IPS DF 6.9 (cell line): ENCODE results near the gene PABPC1L2A.
"Not testable (repeated sequence)": the region's sequence is repeated elsewhere in the genome, so short reads cannot be mapped to it uniquely, and the experiment has no call there.

Source experiments
- DNase-seq: peaks from one replicate; pipeline ENCODE4 v3.0.0-alpha.2; 2013; ENCODE audit warnings: low read depth, low spot score
- H3K27ac ChIP-seq: one replicate; pipeline ENCODE4 v1.5.1; 2013; ENCODE audit warnings: low read length, control low read depth
- H3K27me3 ChIP-seq: 2 replicates; pipeline ENCODE4 v1.6.1; 2013; ENCODE audit warnings: mild to moderate bottlenecking, low read length; ENCODE audit not compliant: control insufficient read depth, insufficient read depth
- H3K36me3 ChIP-seq: 2 replicates; pipeline ENCODE4 v1.6.1; 2013; ENCODE audit warnings: low read length; ENCODE audit not compliant: control insufficient read depth, insufficient read depth
- H3K4me1 ChIP-seq: 2 replicates; pipeline ENCODE4 v1.6.1; 2013; ENCODE audit warnings: low read length; ENCODE audit not compliant: control insufficient read depth, insufficient read depth
- H3K4me3 ChIP-seq: 2 replicates; pipeline ENCODE4 v1.5.1; 2013; ENCODE audit warnings: mild to moderate bottlenecking, low read length
- H3K9me3 ChIP-seq: 2 replicates; pipeline ENCODE4 v1.6.1; 2013; ENCODE audit warnings: low read length, inconsistent platforms; ENCODE audit not compliant: control insufficient read depth, insufficient read depth
- WGBS: extraction: QIAGEN DNeasy Blood & Tissue Kit; methylation state at CpG from one replicate; pipeline ENCODE4 v1.1.7; 2013; ENCODE audit warnings: mixed read lengths, missing lambda C conversion rate; ENCODE audit not compliant: insufficient read length, insufficient coverage; 5-methylcytosine and 5-hydroxymethylcytosine counted together

Gene PABPC1L2A

DNA sequence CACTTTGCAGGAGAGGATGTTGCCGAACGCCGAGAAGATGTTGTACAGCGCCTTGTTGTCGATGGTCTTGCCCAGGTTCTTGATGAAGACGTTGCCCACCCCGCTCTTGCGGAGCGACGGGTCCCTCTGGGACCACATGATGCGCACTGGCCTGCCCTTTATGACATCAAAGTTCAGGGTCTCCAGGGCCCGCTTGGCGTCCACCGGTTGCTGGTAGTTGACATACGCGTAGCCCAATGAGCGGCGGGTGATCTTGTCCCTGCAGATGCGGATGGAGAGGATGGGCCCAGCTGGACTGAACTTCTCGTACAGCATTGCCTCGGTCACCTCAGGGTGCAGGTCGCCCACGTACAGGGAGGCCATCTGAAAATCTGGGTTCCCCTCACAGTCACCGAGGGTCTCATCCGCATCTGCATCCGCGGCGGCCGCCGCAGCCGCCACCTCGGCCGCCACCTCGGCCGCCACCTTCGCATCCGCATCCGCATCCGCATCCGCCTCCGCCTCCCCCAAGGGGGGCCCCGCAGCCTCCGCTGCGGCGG is at the start of gene PABPC1L2A:
Gene PABPC1L2A, minus strand, starts transcription at position 489 of the 539 bp plus-strand sequence. Its CDS starts 126 bp downstream, at position 363.
- H3K4me1 ChIP-seq, H3K4me3 ChIP-seq, DNase-seq, H3K9me3 ChIP-seq, H3K27me3 ChIP-seq, H3K36me3 ChIP-seq, H3K27ac ChIP-seq: not testable (repeated sequence)
- no CpG with 5 or more reads among the region's 45 CpGs for WGBS

DNA sequence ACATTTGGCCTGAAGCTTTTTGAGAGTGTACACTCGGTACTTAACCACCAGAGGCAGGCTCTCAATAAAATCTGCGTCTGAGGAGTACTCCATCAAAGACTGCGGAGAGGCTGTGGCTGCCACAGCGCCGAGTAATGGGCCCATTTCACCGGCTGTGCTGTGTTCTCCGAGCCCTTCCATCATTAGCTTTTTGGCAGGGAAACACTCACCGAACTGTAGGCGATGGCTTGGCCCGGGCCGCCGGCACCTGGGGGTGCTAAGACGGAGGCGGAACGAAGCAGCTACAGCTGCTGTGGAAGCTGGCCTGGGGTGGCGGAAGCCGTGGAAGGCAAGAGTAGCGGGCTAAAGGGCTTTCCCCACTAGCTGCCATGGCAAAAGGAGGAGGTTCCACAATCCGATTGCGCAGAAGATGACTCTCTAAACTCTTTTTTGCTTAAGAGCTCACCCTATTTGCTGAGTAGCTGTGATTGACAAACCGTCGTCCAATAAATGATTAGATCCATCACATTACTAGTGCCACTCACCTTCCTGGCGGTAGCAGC is 48.5 kb upstream of the PABPC1L2A start:
- WGBS: no CpG with 5 or more reads among the region's 23 CpGs
- DNase-seq: peak; percentile 47

DNA sequence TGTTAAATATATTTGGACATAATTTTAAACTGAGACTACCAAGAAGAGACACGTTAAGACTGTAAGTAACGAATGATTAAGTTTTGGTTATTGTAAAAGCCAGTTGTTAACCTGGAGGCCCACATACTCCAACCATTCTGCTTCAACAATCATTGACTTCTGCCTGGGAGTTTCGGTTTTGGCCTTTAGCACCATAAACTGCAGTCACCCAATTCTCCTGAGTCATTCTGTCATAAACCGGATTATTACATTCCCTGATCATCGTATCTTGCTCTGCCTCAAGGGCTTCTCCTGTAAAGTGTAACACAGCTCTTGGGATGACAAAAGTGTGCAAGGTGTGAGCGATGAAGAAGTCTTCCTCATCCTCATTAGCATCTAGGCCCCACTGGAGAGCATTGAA is 46.9 kb upstream of the PABPC1L2A start:
- Histone ChIP-seq H3K4me3 (no peak overlapping the region), H3K4me1 (no peaks in the 10 kb centered on the region), H3K27ac (no peak overlapping the region), H3K27me3 (no peaks in the 10 kb centered on the region), H3K36me3 (no peaks in the 10 kb centered on the region), H3K9me3 (no peaks in the 10 kb centered on the region)
- DNase-seq: no peak
- WGBS: no CpG with 5 or more reads among the region's 6 CpGs

More for the DNA sequence above, 48.5 kb upstream of the PABPC1L2A start:
- Histone ChIP-seq H3K4me1 (no peaks in the 10 kb centered on the region), H3K9me3 (no peaks in the 10 kb centered on the region), H3K27ac (no peak overlapping the region), H3K36me3 (no peaks in the 10 kb centered on the region), H3K4me3 (peak overlapping the region; percentile 96), H3K27me3 (no peaks in the 10 kb centered on the region)

DNA sequence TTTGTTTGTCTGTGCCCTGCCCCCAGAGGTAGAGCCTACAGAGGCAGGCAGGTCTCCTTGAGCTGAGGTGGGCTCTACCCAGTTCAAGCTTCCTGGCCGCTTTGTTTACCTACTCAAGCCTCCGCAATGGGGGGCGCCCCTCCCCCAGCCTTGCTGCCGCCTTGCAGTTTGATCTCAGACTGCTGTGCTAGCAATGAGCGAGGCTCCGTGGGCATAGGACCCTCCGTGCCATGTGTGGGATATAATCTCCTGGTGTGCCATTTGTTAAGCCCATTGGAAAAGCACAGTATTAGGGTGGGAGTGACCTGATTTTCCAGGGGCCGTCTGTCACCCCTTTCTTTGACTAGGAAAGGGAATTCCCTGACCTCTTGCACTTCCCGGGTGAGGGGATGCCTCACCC is 20.2 kb upstream of the PABPC1L2A start:
- not testable (repeated sequence) for H3K36me3 ChIP-seq
- WGBS: no CpG with 5 or more reads among the region's 9 CpGs

DNA sequence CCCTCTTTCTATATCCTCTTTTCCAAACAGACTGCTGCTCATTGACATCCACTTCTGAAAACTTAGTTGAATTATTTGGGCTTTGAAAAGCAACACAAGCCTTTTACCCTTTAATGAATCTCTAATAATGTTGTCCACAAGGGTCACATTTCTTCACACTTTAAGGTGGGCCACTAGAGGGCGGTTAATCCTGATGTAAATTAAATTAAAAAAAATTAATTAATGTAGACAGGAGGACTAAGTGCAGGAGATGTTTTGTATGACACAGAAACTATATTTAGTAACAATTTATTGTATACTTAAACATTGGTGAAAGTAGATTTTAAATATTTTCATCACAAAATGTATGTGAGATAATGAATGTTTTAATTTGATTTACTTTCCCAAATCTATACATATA is 7.5 kb upstream of the PABPC1L2A start:
- H3K4me1 ChIP-seq, H3K36me3 ChIP-seq, H3K27ac ChIP-seq, H3K9me3 ChIP-seq, H3K4me3 ChIP-seq, H3K27me3 ChIP-seq, DNase-seq: not testable (repeated sequence)
- WGBS: no CpG with 5 or more reads among the region's 1 CpG

More for the DNA sequence above, 20.2 kb upstream of the PABPC1L2A start:
- H3K9me3 ChIP-seq, H3K4me3 ChIP-seq, DNase-seq, H3K27ac ChIP-seq, H3K27me3 ChIP-seq, H3K4me1 ChIP-seq: not testable (repeated sequence)

DNA sequence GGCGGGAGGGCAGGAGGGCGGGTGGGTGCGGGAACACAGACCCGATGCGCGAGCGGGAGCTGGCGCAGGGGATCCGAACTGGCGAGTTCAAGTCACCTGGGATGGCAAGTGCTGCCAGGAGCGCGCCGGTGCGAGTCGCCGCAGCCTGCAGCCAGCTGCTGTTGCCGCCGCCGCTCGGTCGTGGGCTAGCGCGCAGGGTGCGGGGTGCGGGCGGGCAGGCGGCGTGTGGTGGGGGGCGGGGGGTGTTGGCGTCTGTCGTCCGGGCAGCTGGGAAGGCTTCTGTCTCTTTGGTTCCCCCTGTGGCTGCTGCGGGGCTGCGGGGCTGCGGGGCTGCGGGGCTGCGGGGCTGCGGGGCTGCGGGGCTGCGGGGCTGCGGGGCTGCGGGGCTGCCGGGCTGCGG is 572 bp upstream of the PABPC1L2A start:
- not testable (repeated sequence) for H3K36me3 ChIP-seq, H3K9me3 ChIP-seq, DNase-seq, H3K4me3 ChIP-seq, H3K27me3 ChIP-seq, H3K4me1 ChIP-seq, H3K27ac ChIP-seq
- no CpG with 5 or more reads among the region's 44 CpGs for WGBS

DNA sequence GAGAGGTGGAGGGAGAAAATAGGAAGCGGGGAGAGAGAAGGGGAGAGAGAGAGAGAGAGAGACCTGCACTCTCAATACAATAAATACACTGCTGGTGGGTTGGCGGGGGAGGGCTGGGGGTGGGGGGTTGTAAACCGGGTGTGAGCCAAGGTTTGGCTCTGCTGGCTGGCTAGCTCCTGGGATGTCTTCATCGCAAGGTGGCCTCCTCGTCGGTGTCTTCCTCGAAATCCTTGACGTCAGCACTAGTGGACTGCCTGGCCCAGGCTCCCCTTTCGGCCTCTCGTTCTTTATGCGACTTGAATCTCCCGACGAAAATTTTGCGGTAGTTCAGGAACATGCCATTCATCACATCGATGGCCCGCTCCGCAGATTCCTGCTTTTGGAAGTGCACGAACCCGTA is 715 bp downstream of the PABPC1L2A start:
- H3K36me3 ChIP-seq, H3K27ac ChIP-seq, H3K9me3 ChIP-seq, H3K4me1 ChIP-seq, H3K4me3 ChIP-seq, DNase-seq, H3K27me3 ChIP-seq: not testable (repeated sequence)
- no CpG with 5 or more reads among the region's 19 CpGs for WGBS

DNA sequence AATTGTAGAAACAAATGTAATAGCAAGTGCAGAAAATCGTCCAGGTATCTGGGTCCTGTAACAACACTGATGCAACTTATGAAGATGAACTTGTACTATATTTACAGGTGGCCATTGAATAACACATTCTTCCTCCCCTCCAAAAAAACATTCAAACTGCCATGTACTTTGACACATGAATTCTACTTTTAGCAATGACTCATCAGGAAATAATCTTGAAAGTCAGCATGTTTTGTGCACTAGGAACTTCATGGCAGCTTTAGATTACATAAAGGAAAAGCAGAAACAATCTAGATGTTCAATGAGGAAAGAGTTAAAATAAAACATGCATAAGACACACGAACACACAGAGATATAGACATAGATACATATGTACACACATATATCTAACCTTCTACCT is 2.5 kb downstream of the PABPC1L2A start:
- Histone ChIP-seq H3K27ac (no peak overlapping the region), H3K27me3 (no peaks in the 10 kb centered on the region), H3K9me3 (no peaks in the 10 kb centered on the region), H3K36me3 (no peaks in the 10 kb centered on the region), H3K4me1 (no peaks in the 10 kb centered on the region), H3K4me3 (no peak overlapping the region)
- no peak for DNase-seq
- WGBS: no CpG with 5 or more reads among the region's 2 CpGs

DNA sequence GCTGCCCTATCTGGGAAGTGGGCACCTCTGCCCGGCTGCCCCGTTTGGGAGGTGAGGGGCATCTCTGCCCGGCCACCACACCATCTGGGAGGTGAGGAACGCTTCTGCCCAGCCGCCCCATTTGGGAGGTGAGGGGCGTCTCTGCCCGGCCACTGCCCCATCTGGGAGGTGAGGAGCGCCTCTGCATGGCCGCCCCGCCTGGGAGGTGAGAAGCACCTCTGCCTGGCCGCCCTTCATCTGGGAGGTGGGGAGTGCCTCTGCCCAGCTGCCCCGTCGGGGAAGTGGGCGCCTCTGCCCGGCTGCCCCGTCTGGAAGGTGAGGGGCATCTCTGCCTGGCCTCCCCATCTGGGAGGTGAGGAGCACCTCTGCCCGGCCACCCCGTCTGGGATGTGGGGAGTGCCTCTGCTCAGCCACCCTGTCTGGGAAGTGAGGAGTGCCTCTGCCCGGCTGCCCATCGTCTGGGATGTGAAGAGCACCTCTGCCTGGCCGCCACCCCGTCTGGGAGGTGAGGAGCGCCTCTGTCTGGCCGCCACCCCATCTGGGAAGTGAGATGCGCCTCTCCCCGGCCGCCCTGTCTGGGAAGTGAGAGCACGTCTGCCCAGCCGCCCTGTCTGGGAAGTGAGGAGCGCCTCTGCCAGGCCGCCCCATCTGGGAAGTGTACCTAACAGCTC is 9.8 kb downstream of the PABPC1L2A start:
- H3K27ac ChIP-seq: no peak overlapping the region
- H3K4me1 ChIP-seq: no peaks in the 10 kb centered on the region
- no peaks in the 10 kb centered on the region for H3K27me3 ChIP-seq
- no peak overlapping the region for H3K4me3 ChIP-seq
- no peaks in the 10 kb centered on the region for H3K36me3 ChIP-seq
- H3K9me3 ChIP-seq: no peaks in the 10 kb centered on the region
- WGBS: no CpG with 5 or more reads among the region's 31 CpGs
- no peak for DNase-seq

DNA sequence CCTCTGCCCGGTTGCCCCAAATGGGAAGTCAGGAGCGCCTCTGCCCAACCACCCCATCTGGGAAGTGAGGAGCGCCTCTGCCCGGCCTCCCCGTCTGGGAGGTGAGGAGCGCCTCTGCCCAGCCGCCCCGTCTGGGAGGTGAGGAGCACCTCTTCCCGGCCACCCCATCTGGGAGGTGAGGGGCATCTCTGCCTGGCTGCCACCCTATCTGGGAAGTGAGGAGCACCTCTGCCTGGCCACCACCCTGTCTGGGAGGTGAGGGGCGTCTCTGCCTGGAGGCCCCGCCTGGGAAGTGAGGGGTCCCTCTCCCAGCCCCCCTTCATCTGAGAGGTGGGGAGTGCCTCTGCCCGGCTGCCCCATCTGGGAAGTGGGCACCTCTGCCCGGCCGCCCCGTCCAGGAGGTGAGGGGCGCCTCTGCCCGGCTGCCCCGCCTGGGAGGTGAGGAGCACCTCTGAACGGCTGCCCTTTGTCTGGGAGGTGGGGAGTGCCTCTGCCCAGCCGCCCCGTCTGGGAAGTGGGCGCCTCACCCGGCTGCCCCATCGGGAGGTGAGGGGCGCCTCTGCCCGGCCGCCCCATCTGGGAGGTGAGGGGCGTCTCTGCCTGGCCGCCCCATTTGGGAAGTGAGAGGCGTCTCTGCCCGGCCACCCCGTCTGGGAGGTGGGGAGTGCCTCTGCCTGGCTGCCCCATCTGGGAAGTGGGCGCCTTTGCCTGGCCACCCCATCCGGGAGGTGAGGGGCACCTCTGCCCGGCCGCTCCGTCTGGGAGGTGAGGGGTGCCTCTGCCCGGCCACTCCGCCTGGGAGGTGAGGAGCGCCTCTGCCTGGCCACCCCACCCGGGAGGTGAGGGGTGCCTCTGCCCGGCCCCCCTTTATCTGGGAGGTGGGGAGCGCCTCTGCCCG is 10.6 kb downstream of the PABPC1L2A start:
- no CpG with 5 or more reads among the region's 44 CpGs for WGBS
- H3K9me3 ChIP-seq: no peaks in the 10 kb centered on the region
- H3K27me3 ChIP-seq: no peaks in the 10 kb centered on the region
- DNase-seq: no peak
- H3K4me1 ChIP-seq: no peaks in the 10 kb centered on the region
- no peak overlapping the region for H3K4me3 ChIP-seq
- no peak overlapping the region for H3K27ac ChIP-seq
- H3K36me3 ChIP-seq: no peaks in the 10 kb centered on the region
